ENCODE measurements around the gene STT3B.
"Not testable (repeated sequence)": the region's sequence is repeated elsewhere in the genome, so short reads cannot be mapped to it uniquely, and the experiment has no call there.

The STT3B gene

GRCh38 chr3:31605333-31605732 lies 72.6 kb downstream of the STT3B start:
- DNase-seq (ENCODE audit: low spot score), result not testable (repeated sequence)

- DNase-seq (ENCODE audit: low spot score), result no peak
Observed at GRCh38 chr3:31606453-31606852, 73.7 kb downstream of the STT3B start.

GRCh38 chr3:31610700-31611275 lies 78.1 kb downstream of the STT3B start:
- DNase-seq (ENCODE audit: low spot score), result no peak

GRCh38 chr3:31613177-31613576 lies 80.5 kb downstream of the STT3B start:
- DNase-seq (ENCODE audit: low spot score), result no peak

- no peak for DNase-seq (ENCODE audit: low spot score)
Observed at GRCh38 chr3:31613654-31614053, 80.9 kb downstream of the STT3B start.

- no peak for DNase-seq (ENCODE audit: low spot score)
Observed at GRCh38 chr3:31614162-31614921, 81.6 kb downstream of the STT3B start.

- no peak for DNase-seq (ENCODE audit: low spot score)
Observed at GRCh38 chr3:31615071-31615875, 82.5 kb downstream of the STT3B start.

GRCh38 chr3:31616711-31617110 lies 84.0 kb downstream of the STT3B start:
- no peak for DNase-seq (ENCODE audit: low spot score)

- DNase-seq (ENCODE audit: low spot score), result no peak
Observed at GRCh38 chr3:31620656-31621055, 87.9 kb downstream of the STT3B start.

GRCh38 chr3:31621314-31621713 lies 88.6 kb downstream of the STT3B start:
- no peak for DNase-seq (ENCODE audit: low spot score)

GRCh38 chr3:31622636-31623288 lies 90.0 kb downstream of the STT3B start:
- no peak for DNase-seq (ENCODE audit: low spot score)

- no peak for DNase-seq (ENCODE audit: low spot score)
Observed at GRCh38 chr3:31624083-31624709, 91.5 kb downstream of the STT3B start.

GRCh38 chr3:31625358-31625757 lies 92.6 kb downstream of the STT3B start:
- DNase-seq (ENCODE audit: low spot score), result no peak

GRCh38 chr3:31629054-31629453 lies 96.3 kb downstream of the STT3B start:
- no peak for DNase-seq (ENCODE audit: low spot score)

- no peak for DNase-seq (ENCODE audit: low spot score)
Observed at GRCh38 chr3:31634476-31634875, 101.8 kb downstream of the STT3B start.

- no peak for DNase-seq (ENCODE audit: low spot score)
Observed at GRCh38 chr3:31635545-31635944, 102.8 kb downstream of the STT3B start.

- DNase-seq (ENCODE audit: low spot score), result no peak
Observed at GRCh38 chr3:31636049-31636448, 103.3 kb downstream of the STT3B start.

- DNase-seq (ENCODE audit: low spot score), result no peak
Observed at GRCh38 chr3:31636694-31637442, 104.1 kb downstream of the STT3B start.

- no peak for DNase-seq (ENCODE audit: low spot score)
Observed at GRCh38 chr3:31639828-31640227, 107.1 kb downstream of the STT3B start.

- DNase-seq (ENCODE audit: low spot score), result no peak
Observed at GRCh38 chr3:31645256-31645655, 112.5 kb downstream of the STT3B start.

- no peak for DNase-seq (ENCODE audit: low spot score)
Observed at GRCh38 chr3:31648286-31648968, 115.7 kb downstream of the STT3B start.
